ENCODE measurements around the gene IFNL3. TPM values are rescaled to one million over a fixed set of nuclear protein-coding genes. Genes with fewer than 3 reads are reported as not detected.

The IFNL3 gene
- total and polyA plus RNA-seq, 9 of the 15 experiments (the other 6 are each of a cell fraction or from before 2014, with no cell fraction given) = not detected

- H2AFZ ChIP-seq (ENCODE audit: low read depth, low read length) = no peak overlapping the region
- H3K9ac ChIP-seq (ENCODE audit: insufficient read depth in 1 of 2, low read depth in 2 of 2, low read length in 2 of 2) = no peak overlapping the region
- POLR2A ChIA-PET = interaction anchor here (0.7 to 1.4 kb wide), 3 partner anchors 8 to 16 kb away, joined by 3 to 5 read pairs (median 3); no protein-coding TSS in a partner anchor
- TF ChIP-seq BDP1 (IDR thresholded peaks at IDR 0.05; ENCODE audit: insufficient read depth, insufficient read length) (no peak), RBFOX2 (IDR thresholded peaks at IDR 0.05; ENCODE audit: low read depth, low read length) (no peak), TOE1 (IDR thresholded peaks at IDR 0.05; ENCODE audit: borderline replicate concordance) (no peak), TOE1 (CRISPR knock-in tag; IDR thresholded peaks at IDR 0.05; ENCODE audit: borderline replicate concordance, low read depth) (no peak), FOXA1 (IDR thresholded peaks at IDR 0.05; ENCODE audit: borderline replicate concordance) (no peak), ETV5 (CRISPR knock-in tag; IDR thresholded peaks at IDR 0.05; ENCODE audit: low read depth) (no peak), SREBF2 (CRISPR knock-in tag; IDR thresholded peaks at IDR 0.05) (no peak), ZNF785 (CRISPR knock-in tag; IDR thresholded peaks at IDR 0.05) (no peak), HDGF (IDR thresholded peaks at IDR 0.05) (no peak)
- TF ChIP-seq, protein P1, sequence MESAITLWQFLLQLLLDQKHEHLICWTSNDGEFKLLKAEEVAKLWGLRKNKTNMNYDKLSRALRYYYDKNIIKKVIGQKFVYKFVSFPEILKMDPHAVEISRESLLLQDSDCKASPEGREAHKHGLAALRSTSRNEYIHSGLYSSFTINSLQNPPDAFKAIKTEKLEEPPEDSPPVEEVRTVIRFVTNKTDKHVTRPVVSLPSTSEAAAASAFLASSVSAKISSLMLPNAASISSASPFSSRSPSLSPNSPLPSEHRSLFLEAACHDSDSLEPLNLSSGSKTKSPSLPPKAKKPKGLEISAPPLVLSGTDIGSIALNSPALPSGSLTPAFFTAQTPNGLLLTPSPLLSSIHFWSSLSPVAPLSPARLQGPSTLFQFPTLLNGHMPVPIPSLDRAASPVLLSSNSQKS (CRISPR knock-in tag; IDR thresholded peaks at IDR 0.05) = no peak
- no peaks in the 10 kb centered on the region for H3K36me3 ChIP-seq (ENCODE audit: control insufficient read depth, insufficient read depth, low read length)
- DNase-seq (ENCODE audit: extremely low read depth in 1 of 4, low spot score in 3 of 4) (no peak), ATAC-seq (no peak), FAIRE-seq (no peak)
- intact Hi-C loops (cut with micrococcal nuclease) (no loop called here), in situ Hi-C loops (cut with MboI) (no loop called here)
- BruUV-seq (replicated peaks) = no TSS peak
- no peaks in the 10 kb centered on the region for H3K9me1 ChIP-seq (ENCODE audit: control insufficient read depth, insufficient read depth, low read length)
- no peaks in the 10 kb centered on the region for H3K9me3 ChIP-seq (replicated peaks; ENCODE audit: control insufficient read depth, insufficient read depth, low read depth, low read length)
- peaks cover 0 to 13% of the 10 kb centered on the region in 2 experiments; a peak in 2 of 5 replicates for H3K4me1 ChIP-seq (replicated peaks in 1 of 2; ENCODE audit: control insufficient read depth in 2 of 2, insufficient read depth in 2 of 2, low read length in 2 of 2)
- H3K4me2 ChIP-seq (ENCODE audit: insufficient read depth, low read length) = no peak overlapping the region
- H3K27me3 ChIP-seq (ENCODE audit: control insufficient read depth in 2 of 2, insufficient read depth in 2 of 2, low read length in 2 of 2) = peaks cover 4 to 20% of the 10 kb centered on the region in 2 experiments; a peak in 3 of 5 replicates
- H4K20me1 ChIP-seq (replicated peaks; ENCODE audit: control insufficient read depth, insufficient read depth, low read length) = no peaks in the 10 kb centered on the region
- H3K79me2 ChIP-seq (ENCODE audit: control insufficient read depth, insufficient read depth, low read length) = no peaks in the 10 kb centered on the region
- 4% methylated on average over 4 of the region's 4 CpGs for WGBS (ENCODE audit: insufficient coverage, low coverage, missing lambda C conversion rate)
- H3K27ac ChIP-seq (ENCODE audit: extremely low read depth, low read depth, low read length) = no peak overlapping the region
- CTCF ChIA-PET (ENCODE audit: low intra/inter-chr PET ratio) = no interaction called here
- H3K4me3 ChIP-seq = no peak overlapping the region
Observed at GRCh38 chr19:39293394-39293793, 48.6 kb upstream of the IFNL3 start.
